Brain pericyte (primary cell): Measurements from ENCODE around the gene PHC2.

Experiments used
- DNase-seq: peaks from one replicate; pipeline ENCODE4 v3.0.0-alpha.2; 2012; ENCODE audit warnings: low read depth, low spot score

Gene PHC2

GRCh38 chr1:33455539-33456501 is 24.9 kb upstream of the PHC2 start:
- peak; percentile 74 for DNase-seq

GRCh38 chr1:33454646-33455282 is 23.9 kb upstream of the PHC2 start:
- peak; percentile 90 for DNase-seq

- no peak for DNase-seq
Measured at GRCh38 chr1:33446590-33446989, 15.7 kb upstream of the PHC2 start.

GRCh38 chr1:33445108-33445507 is 14.2 kb upstream of the PHC2 start:
- DNase-seq, result no peak

- DNase-seq, result no peak
Measured at GRCh38 chr1:33443705-33444180, 12.8 kb upstream of the PHC2 start.

GRCh38 chr1:33443080-33443704 is 12.3 kb upstream of the PHC2 start:
- no peak for DNase-seq

- no peak for DNase-seq
Measured at GRCh38 chr1:33442141-33442540, 11.2 kb upstream of the PHC2 start.

GRCh38 chr1:33441088-33441745 is 10.3 kb upstream of the PHC2 start:
- no peak for DNase-seq

GRCh38 chr1:33439662-33440061 is 8.8 kb upstream of the PHC2 start:
- no peak for DNase-seq

GRCh38 chr1:33438364-33439160 is 7.7 kb upstream of the PHC2 start:
- no peak for DNase-seq

GRCh38 chr1:33436557-33437285 is 5.8 kb upstream of the PHC2 start:
- DNase-seq, result no peak

- peak; percentile 68 for DNase-seq
Measured at GRCh38 chr1:33435096-33435820, 4.4 kb upstream of the PHC2 start.

- no peak for DNase-seq
Measured at GRCh38 chr1:33434363-33434750, 3.5 kb upstream of the PHC2 start.

GRCh38 chr1:33433509-33434362 is 2.8 kb upstream of the PHC2 start:
- peak; percentile 91 for DNase-seq

- no peak for DNase-seq
Measured at GRCh38 chr1:33429856-33430691, 821 bp downstream of the PHC2 start.

GRCh38 chr1:33429332-33429731 is 1.6 kb downstream of the PHC2 start:
- no peak for DNase-seq

- DNase-seq, result no peak
Measured at GRCh38 chr1:33428661-33429060, 2.2 kb downstream of the PHC2 start.

- no peak for DNase-seq
Measured at GRCh38 chr1:33426916-33427315, 4.0 kb downstream of the PHC2 start.
